Suprapubic skin (tissue), 4 donors: ENCODE data around the gene PIERCE2. TPM values are rescaled to one million over a fixed set of nuclear protein-coding genes. Genes with fewer than 3 reads are reported as not detected.

ENCODE experiments used
- DNase-seq, 2 donors: peaks; one replicate each; pipeline ENCODE4 v3.0.0-alpha.2; 2019; ENCODE audit warnings: low spot score in 2 of 2
- H3K27ac ChIP-seq: fragments of 200-600 bp; sonication (generic); one replicate; pipeline ENCODE4 v1.5.1; 2019
- H3K27me3 ChIP-seq: fragments of 200-600 bp; sonication (generic); one replicate; pipeline ENCODE4 v1.5.1; 2019
- H3K36me3 ChIP-seq: fragments of 200-600 bp; sonication (generic); one replicate; pipeline ENCODE4 v1.5.1; 2019
- H3K4me1 ChIP-seq: fragments of 200-600 bp; sonication (generic); one replicate; pipeline ENCODE4 v1.5.1; 2019
- H3K4me3 ChIP-seq: fragments of 200-600 bp; sonication (generic); one replicate; pipeline ENCODE4 v1.5.1; 2019; ENCODE audit warnings: mild to moderate bottlenecking
- H3K9me3 ChIP-seq: fragments of 200-600 bp; sonication (generic); one replicate; pipeline ENCODE4 v1.5.1; 2019
- CTCF ChIP-seq, 2 donors: fragments of 200-600 bp in 1 of 2; fragments of 450-650 bp in 1 of 2; sonication (generic) in 1 of 2; IDR thresholded peaks; one replicate each; pipeline ENCODE4 v1.5.1; 2016 to 2019; ENCODE audit warnings: antibody characterized with exemption in 2 of 2, mild to moderate bottlenecking in 1 of 2, moderate library complexity in 1 of 2
- EP300 ChIP-seq: sonication (generic); formaldehyde crosslinking; IDR thresholded peaks from one replicate; pipeline ENCODE4 v1.6.1; 2017; ENCODE audit warnings: antibody characterized with exemption
- POLR2A ChIP-seq, 2 donors: fragments of 450-650 bp; IDR thresholded peaks; one replicate each; pipeline ENCODE4 v1.6.1; 2017; ENCODE audit warnings: antibody characterized with exemption in 2 of 2, mild to moderate bottlenecking in 2 of 2, moderate library complexity in 2 of 2
- POLR2AphosphoS5 ChIP-seq, 3 donors: sonication (generic); formaldehyde crosslinking; IDR thresholded peaks; one replicate each; pipeline ENCODE4 v1.6.1; 2017; ENCODE audit warnings: antibody characterized with exemption in 3 of 3
- WGBS: methylation state at CpG from one replicate; pipeline ENCODE4 v1.1.5; 2018; 5-methylcytosine and 5-hydroxymethylcytosine counted together
- total RNA-seq, 4 donors: library from RNA; depleted of rRNA; stranded (reverse); fragments of >200 nt; gene quantifications; one replicate each; pipeline ENCODE4 v1.1.0, GENCODE V29; 2016

The PIERCE2 gene
- total RNA-seq, 4 donors from 2014 or later, result 1.5 to 3.6 (median 2.6) TPM; not detected in 1

GRCh38 chr15:55372701-55373440 lies 35.4 kb upstream of the PIERCE2 start:
- H3K27me3 ChIP-seq, result no peaks in the 10 kb centered on the region
- TF ChIP-seq POLR2A (IDR thresholded peaks at IDR 0.05) (no peak), EP300 (no peak), POLR2AphosphoS5 (IDR thresholded peaks at IDR 0.05) (no peak), CTCF (IDR thresholded peaks at IDR 0.05) (no peak)
- DNase-seq, result no peak
- no peak overlapping the region for H3K4me3 ChIP-seq
- no peaks in the 10 kb centered on the region for H3K4me1 ChIP-seq
- peaks cover 54% of the 10 kb centered on the region for H3K36me3 ChIP-seq
- H3K9me3 ChIP-seq, result no peaks in the 10 kb centered on the region
- WGBS, result 71% methylated on average over 3 of the region's 3 CpGs
- H3K27ac ChIP-seq, result no peak overlapping the region

GRCh38 chr15:55379095-55379494 lies 29.2 kb upstream of the PIERCE2 start:
- no peaks in the 10 kb centered on the region for H3K27me3 ChIP-seq
- WGBS, result 95% methylated on average over 5 of the region's 5 CpGs
- H3K9me3 ChIP-seq, result no peaks in the 10 kb centered on the region
- no peak for DNase-seq
- TF ChIP-seq EP300, result no peak
- TF ChIP-seq CTCF (IDR thresholded peaks at IDR 0.05), result no peak
- no peak for TF ChIP-seq POLR2A (IDR thresholded peaks at IDR 0.05)
- no peak for TF ChIP-seq POLR2AphosphoS5 (IDR thresholded peaks at IDR 0.05)
- no peak overlapping the region for H3K27ac ChIP-seq
- no peaks in the 10 kb centered on the region for H3K4me1 ChIP-seq
- H3K4me3 ChIP-seq, result no peak overlapping the region
- H3K36me3 ChIP-seq, result peaks cover 53% of the 10 kb centered on the region

GRCh38 chr15:55381595-55381994 lies 26.7 kb upstream of the PIERCE2 start:
- TF ChIP-seq POLR2A (IDR thresholded peaks at IDR 0.05) (no peak), POLR2AphosphoS5 (IDR thresholded peaks at IDR 0.05) (no peak), EP300 (no peak), CTCF (IDR thresholded peaks at IDR 0.05) (no peak)
- H3K36me3 ChIP-seq, result peaks cover 50% of the 10 kb centered on the region
- no peak overlapping the region for H3K4me3 ChIP-seq
- DNase-seq, result no peak
- H3K27ac ChIP-seq, result no peak overlapping the region
- H3K4me1 ChIP-seq, result no peaks in the 10 kb centered on the region
- H3K27me3 ChIP-seq, result no peaks in the 10 kb centered on the region
- H3K9me3 ChIP-seq, result no peaks in the 10 kb centered on the region

- no peak overlapping the region for H3K4me3 ChIP-seq
- no peak for DNase-seq
- H3K27me3 ChIP-seq, result no peaks in the 10 kb centered on the region
- 100% methylated on average over 2 of the region's 2 CpGs for WGBS
- H3K36me3 ChIP-seq, result peaks cover 39% of the 10 kb centered on the region
- H3K27ac ChIP-seq, result no peak overlapping the region
- no peaks in the 10 kb centered on the region for H3K4me1 ChIP-seq
- TF ChIP-seq CTCF (IDR thresholded peaks at IDR 0.05) (no peak), POLR2A (IDR thresholded peaks at IDR 0.05) (no peak), POLR2AphosphoS5 (IDR thresholded peaks at IDR 0.05) (no peak), EP300 (no peak)
- H3K9me3 ChIP-seq, result no peaks in the 10 kb centered on the region
Observed at GRCh38 chr15:55383687-55384086, 24.6 kb upstream of the PIERCE2 start.

GRCh38 chr15:55387027-55387426 lies 21.3 kb upstream of the PIERCE2 start:
- Histone ChIP-seq H3K36me3 (peaks cover 30% of the 10 kb centered on the region), H3K27ac (no peak overlapping the region)
- DNase-seq, result no peak

More at GRCh38 chr15:55387027-55387426, 21.3 kb upstream of the PIERCE2 start:
- Histone ChIP-seq H3K9me3 (no peaks in the 10 kb centered on the region), H3K4me3 (no peak overlapping the region), H3K27me3 (no peaks in the 10 kb centered on the region), H3K4me1 (no peaks in the 10 kb centered on the region)
- TF ChIP-seq POLR2A (IDR thresholded peaks at IDR 0.05) (no peak), CTCF (IDR thresholded peaks at IDR 0.05) (no peak), POLR2AphosphoS5 (IDR thresholded peaks at IDR 0.05) (no peak), EP300 (no peak)
